TTC549 (cell line): ENCODE data around the gene ALOX15B.

Experiments used
- FAIRE-seq: peaks from 2 replicates; lab custom pipeline; 2012; peaks lifted over from hg19 to GRCh38; lab: Jason Lieb, UNC

ALOX15B gene

GRCh38 chr17:8080208-8080798 lies 41.4 kb downstream of the ALOX15B start:
- FAIRE-seq: no peak

DNA sequence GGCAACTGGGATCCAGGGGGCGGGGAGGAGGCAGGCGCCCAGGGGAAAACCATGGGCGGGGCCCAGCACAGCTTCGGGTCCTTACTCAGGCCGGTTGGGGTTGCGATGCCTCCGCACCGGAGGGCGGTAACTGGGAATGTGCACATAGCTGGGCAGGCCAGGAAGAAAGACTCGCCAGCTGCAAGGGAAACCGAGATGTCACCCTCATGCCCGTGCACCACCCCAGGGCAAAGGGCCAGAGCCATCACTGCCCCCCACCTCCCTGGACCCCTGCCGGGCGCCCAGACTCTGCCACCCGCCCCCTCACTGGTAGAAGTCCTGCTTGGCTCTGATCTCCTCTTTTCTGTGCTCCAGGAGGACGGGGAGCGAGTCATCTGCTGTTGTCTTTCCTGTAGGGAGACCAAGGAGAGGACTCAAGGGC lies 42.0 kb downstream of the ALOX15B start:
- FAIRE-seq: no peak

- FAIRE-seq: no peak
Measured at GRCh38 chr17:8081876-8082275, 43.0 kb downstream of the ALOX15B start.

DNA sequence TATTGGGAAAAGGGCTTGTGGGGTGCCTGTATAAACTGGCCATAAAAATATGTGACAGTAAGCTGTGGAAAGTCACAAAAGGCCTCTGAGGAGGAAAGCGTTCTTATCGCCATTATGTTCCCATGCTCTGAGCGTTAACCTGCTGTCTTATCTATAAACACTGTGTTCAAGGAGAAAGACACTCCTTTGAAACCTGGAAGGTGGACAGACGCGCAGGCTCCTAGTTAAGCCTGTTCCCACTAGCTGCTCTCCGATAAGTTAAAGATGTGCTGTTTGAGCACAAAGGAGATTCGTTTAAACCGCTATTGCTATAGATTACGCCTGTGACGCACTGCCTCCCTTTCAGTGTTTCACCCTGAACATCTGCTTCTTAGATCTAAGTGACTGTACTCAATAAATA lies 43.4 kb downstream of the ALOX15B start:
- no peak for FAIRE-seq

DNA sequence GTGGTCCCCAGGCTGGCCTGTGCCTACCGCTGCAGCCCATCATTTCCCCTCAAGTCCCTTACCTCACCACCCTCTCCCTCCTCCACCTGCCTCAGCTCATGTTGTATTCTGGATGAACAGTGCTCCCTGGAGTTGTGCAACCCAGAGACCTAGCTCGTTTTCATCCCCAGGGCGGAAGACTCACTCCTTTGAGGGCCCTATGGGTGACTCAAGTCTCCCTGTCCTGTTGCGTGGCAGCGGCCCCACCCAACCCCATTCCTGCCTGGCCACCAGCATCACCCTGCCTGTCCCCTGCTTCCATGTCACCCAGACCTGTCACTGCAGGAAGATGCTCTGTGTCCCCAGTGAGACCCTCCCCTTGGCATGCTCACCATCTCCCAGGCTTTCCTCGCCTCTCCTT lies 45.4 kb downstream of the ALOX15B start:
- no peak for FAIRE-seq

DNA sequence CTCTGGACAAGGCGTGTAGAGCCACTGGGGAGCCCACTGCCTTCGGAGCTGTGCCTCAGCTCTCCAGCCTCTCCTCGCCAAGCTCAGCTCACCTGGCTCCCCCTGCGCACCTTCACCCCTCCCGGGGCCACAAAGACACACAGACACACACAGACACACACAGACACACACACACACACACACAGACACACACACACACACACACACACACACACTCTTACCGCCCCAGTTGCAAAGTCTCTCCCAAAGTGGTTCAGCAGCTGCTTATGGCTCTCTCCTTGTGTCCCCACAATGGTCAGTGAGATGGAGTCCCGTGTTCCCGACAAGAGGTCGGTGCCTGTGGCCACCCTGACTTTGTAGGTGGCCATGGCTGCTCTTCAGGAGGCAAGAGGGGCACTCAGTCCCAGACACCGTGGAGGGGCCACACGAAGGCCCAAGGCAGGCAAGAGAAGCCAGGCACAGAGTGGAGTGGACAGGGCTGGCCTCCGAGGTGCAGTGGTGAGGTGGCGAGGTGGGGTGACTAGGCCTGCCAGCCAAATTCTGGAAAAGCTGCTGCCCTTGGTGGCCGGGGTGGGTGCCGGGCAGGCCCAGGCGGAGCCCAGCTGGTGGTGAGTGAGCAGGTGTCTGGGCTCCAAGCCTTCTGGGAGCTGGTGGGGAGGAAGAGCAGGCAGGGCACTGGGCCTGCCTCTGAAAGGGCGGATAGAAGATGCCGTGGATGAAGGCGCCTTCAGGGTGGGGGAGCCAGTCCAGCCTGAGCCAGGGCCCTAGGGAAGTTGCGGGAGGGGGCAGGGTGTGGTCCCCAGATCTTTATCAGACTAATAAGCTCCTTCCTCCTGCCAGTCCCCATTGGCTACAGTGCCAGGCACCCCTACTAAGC lies 48.5 kb downstream of the ALOX15B start, which contains the start of gene ALOX12B:
ALOX12B (minus strand) TSS at position 642 of the 877 bp plus-strand sequence; CDS start at position 368, 274 bp downstream.
- FAIRE-seq: no peak

- FAIRE-seq: no peak
Measured at GRCh38 chr17:8087952-8088230, 49.0 kb downstream of the ALOX15B start.

GRCh38 chr17:8089728-8090127 lies 50.9 kb downstream of the ALOX15B start:
- FAIRE-seq: no peak

- no peak for FAIRE-seq
Measured at GRCh38 chr17:8091033-8091687, 52.3 kb downstream of the ALOX15B start.

GRCh38 chr17:8095361-8095760 lies 56.5 kb downstream of the ALOX15B start:
- FAIRE-seq: no peak

DNA sequence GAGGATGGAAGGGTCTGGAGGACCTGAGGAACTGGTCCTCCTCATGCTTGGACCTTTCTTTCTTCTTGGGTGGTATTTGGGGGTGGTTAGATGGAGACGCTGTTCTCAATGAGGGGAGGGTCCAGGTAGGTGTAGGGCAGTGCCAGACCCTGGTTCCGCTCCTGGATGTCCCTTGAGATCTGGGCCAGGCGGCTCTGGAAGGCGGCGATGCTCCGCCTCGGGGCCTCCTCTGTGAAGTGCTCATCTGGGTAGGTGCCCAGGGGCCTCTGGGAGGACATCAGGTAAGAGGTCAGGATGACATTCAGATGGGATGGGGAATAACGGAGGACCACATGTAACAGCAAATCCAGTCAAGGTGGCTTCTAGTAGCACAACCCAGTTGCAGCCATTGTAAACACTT lies 57.7 kb downstream of the ALOX15B start:
- FAIRE-seq: no peak
